ENCODE results near the gene SUSD4.

GRCh38 chr1:223350361-223350908 lies 13.5 kb downstream of the SUSD4 start:
- no peak for TF ChIP-seq CTCF (IDR thresholded peaks at IDR 0.05)
- TF ChIP-seq POLR2AphosphoS5 (IDR thresholded peaks at IDR 0.05), result no peak
- no peak for TF ChIP-seq POLR2A (IDR thresholded peaks at IDR 0.05)
